SK-N-SH treated with all-trans-retinoic acid at 6 μM for 48 hours (cell line): Measurements from ENCODE around the gene AKT3.

Experiments
- CSRNP3 ChIP-seq: fragments of 250-450 bp; sonication (Bioruptor Pico); IDR thresholded peaks from 2 replicates; pipeline ENCODE4 v1.5.1; 2021; ENCODE audit warnings: mild to moderate bottlenecking, moderate library complexity
- ESRRG ChIP-seq: fragments of 250-450 bp; sonication (Bioruptor Pico); IDR thresholded peaks from 2 replicates; pipeline ENCODE4 v1.6.1; 2021; ENCODE audit warnings: mild to moderate bottlenecking
- RARB ChIP-seq: fragments of 250-450 bp; sonication (Bioruptor Pico); IDR thresholded peaks from 2 replicates; pipeline ENCODE4 v1.8.0; 2021; ENCODE audit warnings: mild to moderate bottlenecking, moderate library complexity
- ZC3H10 ChIP-seq: fragments of 250-450 bp; sonication (Bioruptor Pico); IDR thresholded peaks from 2 replicates; pipeline ENCODE4 v1.5.1; 2021; ENCODE audit warnings: mild to moderate bottlenecking, moderate library complexity
- ZFP30 ChIP-seq: fragments of 450-650 bp; formaldehyde crosslinking; IDR thresholded peaks from 2 replicates; pipeline ENCODE4 v1.5.0; 2022; ENCODE audit warnings: mild to moderate bottlenecking, moderate library complexity
- ZNF565 ChIP-seq: fragments of 450-650 bp; formaldehyde crosslinking; conservative IDR thresholded peaks from 2 replicates; pipeline ENCODE4 v1.5.0; 2020; ENCODE audit warnings: low read depth, mild to moderate bottlenecking, moderate library complexity
- TF ChIP-seq, protein P1 (sequence below): fragments of 250-450 bp; sonication (Bioruptor Pico); IDR thresholded peaks from 2 replicates; pipeline ENCODE4 v1.8.0; 2021; ENCODE audit warnings: low read depth, mild to moderate bottlenecking, moderate library complexity, borderline replicate concordance

DNA sequence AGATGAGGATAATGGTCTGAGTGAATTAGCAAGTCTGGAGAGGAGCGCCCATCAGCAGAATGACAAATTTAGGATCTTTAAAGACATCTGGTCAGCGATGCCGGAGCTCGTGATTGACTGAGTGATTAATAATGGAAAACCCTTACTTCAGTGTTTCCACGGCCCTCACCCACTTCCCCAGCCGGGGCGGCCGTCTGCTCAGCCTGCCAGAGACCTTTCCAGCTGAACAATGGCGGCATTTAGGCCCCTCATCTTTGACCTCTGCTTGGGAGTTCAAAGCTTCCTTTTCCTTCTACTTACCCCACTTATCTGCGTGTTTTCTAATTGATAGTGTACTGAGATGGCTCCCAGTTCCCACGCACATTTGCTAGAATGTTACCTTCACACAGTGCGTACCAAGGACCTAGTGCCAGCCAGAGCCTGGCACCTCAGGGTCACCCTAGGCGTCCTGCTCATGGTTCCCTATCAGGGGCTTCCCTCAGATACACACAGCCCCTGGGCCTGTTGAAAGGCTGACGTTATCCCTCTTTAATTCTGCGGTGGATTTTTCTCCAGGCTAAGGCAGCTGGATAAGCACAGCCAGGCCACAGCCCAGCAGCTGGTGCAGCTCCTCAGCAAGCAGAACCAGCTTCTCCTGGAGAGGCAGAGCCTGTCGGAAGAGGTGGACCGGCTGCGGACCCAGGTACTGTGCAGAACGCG is 361.4 kb downstream of the AKT3 start:
- no peak for TF ChIP-seq ZC3H10
- no peak for TF ChIP-seq CSRNP3 (CRISPR knock-in tag)
- no peak for TF ChIP-seq ESRRG
- TF ChIP-seq ZFP30: no peak
- TF ChIP-seq, protein P1, sequence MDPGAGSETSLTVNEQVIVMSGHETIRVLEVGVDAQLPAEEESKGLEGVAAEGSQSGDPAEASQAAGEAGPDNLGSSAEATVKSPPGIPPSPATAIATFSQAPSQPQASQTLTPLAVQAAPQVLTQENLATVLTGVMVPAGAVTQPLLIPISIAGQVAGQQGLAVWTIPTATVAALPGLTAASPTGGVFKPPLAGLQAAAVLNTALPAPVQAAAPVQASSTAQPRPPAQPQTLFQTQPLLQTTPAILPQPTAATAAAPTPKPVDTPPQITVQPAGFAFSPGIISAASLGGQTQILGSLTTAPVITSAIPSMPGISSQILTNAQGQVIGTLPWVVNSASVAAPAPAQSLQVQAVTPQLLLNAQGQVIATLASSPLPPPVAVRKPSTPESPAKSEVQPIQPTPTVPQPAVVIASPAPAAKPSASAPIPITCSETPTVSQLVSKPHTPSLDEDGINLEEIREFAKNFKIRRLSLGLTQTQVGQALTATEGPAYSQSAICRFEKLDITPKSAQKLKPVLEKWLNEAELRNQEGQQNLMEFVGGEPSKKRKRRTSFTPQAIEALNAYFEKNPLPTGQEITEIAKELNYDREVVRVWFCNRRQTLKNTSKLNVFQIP (CRISPR knock-in tag): no peak
- TF ChIP-seq RARB (CRISPR knock-in tag): no peak
- no peak for TF ChIP-seq ZNF565
